ENCODE results near the gene CYB5RL. TPM values are rescaled to one million over a fixed set of nuclear protein-coding genes. Genes with fewer than 3 reads are reported as not detected.

The CYB5RL gene
- total and polyA plus RNA-seq, 2 of the 8 experiments (the other 6 are each of a cell fraction or from before 2014, with no cell fraction given), result 13.2 to 14.1 TPM

- H3K23me2 ChIP-seq (ENCODE audit: low read depth, low read length), result no peaks in the 10 kb centered on the region
- H3K14ac ChIP-seq (ENCODE audit: insufficient read length), result no peak overlapping the region
- no peaks in the 10 kb centered on the region for H3K4me1 ChIP-seq (replicated peaks in 1 of 4; ENCODE audit: control insufficient read depth in 3 of 4, insufficient read depth in 4 of 4, low read length in 3 of 4)
- H3K56ac ChIP-seq (replicated peaks; ENCODE audit: insufficient read length, low read depth, low read length), result no peak overlapping the region
- no peak overlapping the region for H3K27ac ChIP-seq (ENCODE audit: low read depth, low read length)
- POLR2A ChIA-PET (ENCODE audit: partially characterized antibody), result no interaction called here
- no peak overlapping the region for H2BK120ac ChIP-seq (replicated peaks; ENCODE audit: low read depth, low read length)
- H3K4me3 ChIP-seq (ENCODE audit: extremely low read depth in 1 of 4, insufficient read depth in 2 of 4, low read depth in 3 of 4, low read length in 4 of 4), result no peak overlapping the region
- no peak overlapping the region for H3K23ac ChIP-seq (ENCODE audit: insufficient read length)
- H3K4ac ChIP-seq (replicated peaks; ENCODE audit: insufficient read length, low read depth, low read length), result no peak overlapping the region
- no peak overlapping the region for H4K5ac ChIP-seq (ENCODE audit: insufficient read length, low read depth, low read length)
- no peaks in the 10 kb centered on the region for H3K79me1 ChIP-seq (ENCODE audit: low read depth, low read length)
- no peak overlapping the region for H2AK5ac ChIP-seq (ENCODE audit: low read depth, low read length)
- H2BK12ac ChIP-seq (ENCODE audit: low read depth, low read length), result no peak overlapping the region
- no peak overlapping the region for H3K18ac ChIP-seq (ENCODE audit: extremely low read depth, low read length)
- FAIRE-seq (no peak), DNase-seq (ENCODE audit: low read depth in 1 of 2, low spot score in 2 of 2) (no peak)
- no peak overlapping the region for H2BK5ac ChIP-seq (ENCODE audit: low read depth, low read length)
- WGBS, 2 experiments (ENCODE audit: extremely low coverage in 1 of 2, insufficient coverage in 1 of 2, insufficient read length in 1 of 2, insufficient replicate concordance in 2 of 2, low coverage in 1 of 2, low lambda C conversion rate in 2 of 2, missing lambda C conversion rate in 1 of 2), result 94% methylated on average over 5 of the region's 5 CpGs; no CpG with 5 or more reads in 1 of the 2 experiments
- peaks cover 0 to 5% of the 10 kb centered on the region in 2 experiments for H4K20me1 ChIP-seq (replicated peaks in 1 of 2; ENCODE audit: control insufficient read depth in 1 of 2, insufficient read depth in 2 of 2, low read length in 2 of 2)
- no peaks in the 10 kb centered on the region for H3K9me3 ChIP-seq (ENCODE audit: insufficient read depth in 2 of 2, low read depth in 1 of 2, low read length in 1 of 2)
- TF ChIP-seq CBX5 (IDR thresholded peaks at IDR 0.05; ENCODE audit: low read depth, low read length) (no peak), ATF3 (IDR thresholded peaks at IDR 0.05; ENCODE audit: insufficient read depth, low read depth, low read length) (no peak), GABPA (IDR thresholded peaks at IDR 0.05; ENCODE audit: borderline replicate concordance, insufficient read depth, low read length) (no peak), POU5F1 (IDR thresholded peaks at IDR 0.05; ENCODE audit: low read depth, low read length) (no peak), TAF1 (IDR thresholded peaks at IDR 0.05; ENCODE audit: low read depth, low read length) (no peak), SAP30 (IDR thresholded peaks at IDR 0.05; ENCODE audit: insufficient read depth, insufficient replicate concordance, low read length) (no peak), KDM1A (IDR thresholded peaks at IDR 0.05; ENCODE audit: borderline replicate concordance, low read length) (no peak), KDM4A (IDR thresholded peaks at IDR 0.05; ENCODE audit: low read depth, low read length, severe bottlenecking) (no peak)
- CTCF ChIA-PET (ENCODE audit: partially characterized antibody), result interaction anchor here (0.6 to 6.5 kb wide), 39 partner anchors 10 to 329 kb away, joined by 3 to 55 read pairs (median 5); partner anchors contain the start of genes CDCP2, CYB5RL and MRPL37
- no peak overlapping the region for H2BK15ac ChIP-seq (ENCODE audit: low read length)
- no peak overlapping the region for H2AFZ ChIP-seq (ENCODE audit: low read length)
- H4K8ac ChIP-seq (ENCODE audit: extremely low read depth, insufficient read depth, low read length), result no peak overlapping the region
- H3K4me2 ChIP-seq (ENCODE audit: insufficient read depth in 1 of 2, low read depth in 2 of 2, low read length in 2 of 2), result no peak overlapping the region
- H4K91ac ChIP-seq (replicated peaks; ENCODE audit: insufficient read length, low read length), result no peak overlapping the region
- H3K36me3 ChIP-seq (ENCODE audit: control insufficient read depth in 2 of 4, insufficient read depth in 4 of 4, low read length in 3 of 4), result no peaks in the 10 kb centered on the region; a peak in 1 of 8 replicates
- no peak overlapping the region; a peak in 1 of 7 replicates for H3K9ac ChIP-seq (replicated peaks in 1 of 4; ENCODE audit: extremely low read depth in 1 of 4, low read depth in 3 of 4, low read length in 3 of 4)
- H3K79me2 ChIP-seq (ENCODE audit: control insufficient read depth in 1 of 2, insufficient read depth in 2 of 2, low read length in 2 of 2), result no peaks in the 10 kb centered on the region
- no peaks in the 10 kb centered on the region for H3K27me3 ChIP-seq (replicated peaks in 1 of 4; ENCODE audit: control insufficient read depth in 3 of 4, extremely low read depth in 1 of 4, insufficient read depth in 3 of 4, low read length in 3 of 4)
- H2BK20ac ChIP-seq (ENCODE audit: low read length), result no peak overlapping the region
Measured at GRCh38 chr1:54180701-54181360, 19.0 kb downstream of the CYB5RL start.

Measured in H1 (cell line).